ENCODE measurements around the gene SMIM43.
"Not testable (repeated sequence)": the region's sequence is repeated elsewhere in the genome, so short reads cannot be mapped to it uniquely, and the experiment has no call there.

SMIM43 gene

GRCh38 chr4:121733942-121734341 lies 31.0 kb downstream of the SMIM43 start:
- no peak for DNase-seq

GRCh38 chr4:121729753-121730152 lies 35.2 kb downstream of the SMIM43 start:
- not testable (repeated sequence) for DNase-seq

- DNase-seq: no peak
These were observed 36.2 kb downstream of the SMIM43 start for GRCh38 chr4:121728798-121729226.

GRCh38 chr4:121728066-121728465 lies 36.9 kb downstream of the SMIM43 start:
- DNase-seq: no peak

GRCh38 chr4:121726642-121727268 lies 38.2 kb downstream of the SMIM43 start:
- peak; percentile 12 for DNase-seq

- no peak for DNase-seq
These were observed 40.3 kb downstream of the SMIM43 start for GRCh38 chr4:121724671-121725070.

- DNase-seq: no peak
These were observed 43.3 kb downstream of the SMIM43 start for GRCh38 chr4:121721700-121722099.

- no peak for DNase-seq
These were observed 44.9 kb downstream of the SMIM43 start for GRCh38 chr4:121720109-121720508.

- no peak for DNase-seq
These were observed 47.2 kb downstream of the SMIM43 start for GRCh38 chr4:121717680-121718237.

- DNase-seq: no peak
These were observed 50.4 kb downstream of the SMIM43 start for GRCh38 chr4:121714548-121714947.

- no peak for DNase-seq
These were observed 52.2 kb downstream of the SMIM43 start for GRCh38 chr4:121712783-121713182.

GRCh38 chr4:121712001-121712651 lies 52.8 kb downstream of the SMIM43 start:
- DNase-seq: no peak

- no peak for DNase-seq
These were observed 53.5 kb downstream of the SMIM43 start for GRCh38 chr4:121711263-121712000.

- no peak for DNase-seq
These were observed 55.1 kb downstream of the SMIM43 start for GRCh38 chr4:121709766-121710405.
